Jurkat, Clone E6-1 (cell line): ENCODE data around the gene CDIP1.

Experiments
- DNase-seq: peaks from one replicate; pipeline ENCODE4 v3.0.0-alpha.2; 2011; ENCODE audit warnings: low read depth, low spot score
- H3K4me3 ChIP-seq: 2 replicates; pipeline ENCODE4 v1.5.1; 2011; ENCODE audit warnings: mild to moderate bottlenecking, low read length, control low read depth, moderate library complexity

Gene CDIP1

GRCh38 chr16:4467916-4468315 is 70.7 kb downstream of the CDIP1 start:
- no peak for DNase-seq
- H3K4me3 ChIP-seq = no peak overlapping the region

GRCh38 chr16:4465977-4466779 is 72.4 kb downstream of the CDIP1 start:
- H3K4me3 ChIP-seq = peak overlapping the region; percentile 41

GRCh38 chr16:4463522-4464163 is 74.9 kb downstream of the CDIP1 start:
- H3K4me3 ChIP-seq = no peak overlapping the region
- DNase-seq = no peak

More at GRCh38 chr16:4465977-4466779, 72.4 kb downstream of the CDIP1 start:
- peak; percentile 95 for DNase-seq

- DNase-seq = no peak
- no peak overlapping the region for H3K4me3 ChIP-seq
These were observed 77.1 kb downstream of the CDIP1 start for GRCh38 chr16:4461250-4462085.

GRCh38 chr16:4460936-4461249 is 77.7 kb downstream of the CDIP1 start:
- DNase-seq = no peak
- no peak overlapping the region for H3K4me3 ChIP-seq
